ENCODE results near the gene AREL1.

Gene AREL1

GRCh38 chr14:74615735-74616134 lies 97.1 kb downstream of the AREL1 start:
- Histone ChIP-seq H3K4me1 (ENCODE audit: control extremely low read depth in 1 of 4, control insufficient read depth in 4 of 4, insufficient read depth in 4 of 4, low read length in 3 of 4) (peaks cover 7 to 60% (median 46%) of the 10 kb centered on the region in 4 experiments), H3K27me3 (replicated peaks in 2 of 5; ENCODE audit: control insufficient read depth in 4 of 5, insufficient read depth in 5 of 5, low read length in 4 of 5) (peaks cover 0 to 22% (median 4%) of the 10 kb centered on the region in 5 experiments), H3K36me3 (ENCODE audit: control insufficient read depth in 4 of 4, insufficient read depth in 4 of 4, low read length in 3 of 4) (no peaks in the 10 kb centered on the region), H3K27ac (ENCODE audit: insufficient read depth in 1 of 2, low read depth in 1 of 2, low read length in 2 of 2, poor library complexity in 1 of 2, severe bottlenecking in 2 of 2) (no peak overlapping the region), H3K9me3 (ENCODE audit: control extremely low read depth in 1 of 5, control insufficient read depth in 4 of 5, insufficient read depth in 2 of 5, low read depth in 1 of 5, low read length in 4 of 5) (no peaks in the 10 kb centered on the region), H3K4me3 (ENCODE audit: control insufficient read depth in 1 of 7, extremely low read depth in 1 of 7, insufficient read depth in 4 of 7, low read depth in 2 of 7, low read length in 6 of 7) (no peak overlapping the region)
- WGBS (ENCODE audit: insufficient coverage) = 98% methylated on average over 14 of the region's 14 CpGs
- ChIA-PET POLR2A (interaction anchor here (0.6 kb wide), 1 partner anchor 104 kb away, joined by 5 read pairs; no protein-coding TSS in a partner anchor), CTCF (interaction anchor here (0.6 to 5.6 kb wide), 9 partner anchors 9 to 239 kb away, joined by 3 to 41 read pairs (median 4); no protein-coding TSS in a partner anchor)
- DNase-seq = no peak

GRCh38 chr14:74614508-74615495 lies 98.1 kb downstream of the AREL1 start:
- Histone ChIP-seq H3K9me3 (ENCODE audit: control extremely low read depth in 1 of 5, control insufficient read depth in 4 of 5, insufficient read depth in 2 of 5, low read depth in 1 of 5, low read length in 4 of 5) (no peaks in the 10 kb centered on the region), H3K27ac (ENCODE audit: insufficient read depth in 1 of 2, low read depth in 1 of 2, low read length in 2 of 2, poor library complexity in 1 of 2, severe bottlenecking in 2 of 2) (no peak overlapping the region), H3K27me3 (replicated peaks in 2 of 5; ENCODE audit: control insufficient read depth in 4 of 5, insufficient read depth in 5 of 5, low read length in 4 of 5) (peaks cover 0 to 29% (median 7%) of the 10 kb centered on the region in 5 experiments), H3K4me3 (ENCODE audit: control insufficient read depth in 1 of 7, extremely low read depth in 1 of 7, insufficient read depth in 4 of 7, low read depth in 2 of 7, low read length in 6 of 7) (no peak overlapping the region), H3K36me3 (ENCODE audit: control insufficient read depth in 4 of 4, insufficient read depth in 4 of 4, low read length in 3 of 4) (no peaks in the 10 kb centered on the region), H3K4me1 (ENCODE audit: control extremely low read depth in 1 of 4, control insufficient read depth in 4 of 4, insufficient read depth in 4 of 4, low read length in 3 of 4) (peaks cover 7 to 51% (median 39%) of the 10 kb centered on the region in 4 experiments)
- DNase-seq = no peak
- WGBS (ENCODE audit: insufficient coverage) = 94% methylated on average over 7 of the region's 8 CpGs
- ChIA-PET CTCF (interaction anchor here (0.6 to 5.6 kb wide), 8 partner anchors 10 to 240 kb away, joined by 3 to 41 read pairs (median 4); no protein-coding TSS in a partner anchor), POLR2A (interaction anchor here (0.7 kb wide), 1 partner anchor 52 kb away, joined by 3 read pairs; no protein-coding TSS in a partner anchor)

- Histone ChIP-seq H3K27ac (ENCODE audit: insufficient read depth in 1 of 2, low read depth in 1 of 2, low read length in 2 of 2, poor library complexity in 1 of 2, severe bottlenecking in 2 of 2) (no peak overlapping the region), H3K4me1 (ENCODE audit: control extremely low read depth in 1 of 4, control insufficient read depth in 4 of 4, insufficient read depth in 4 of 4, low read length in 3 of 4) (peaks cover under 1 to 44% (median 30%) of the 10 kb centered on the region in 4 experiments), H3K36me3 (ENCODE audit: control insufficient read depth in 4 of 4, insufficient read depth in 4 of 4, low read length in 3 of 4) (no peaks in the 10 kb centered on the region), H3K4me3 (ENCODE audit: control insufficient read depth in 1 of 7, extremely low read depth in 1 of 7, insufficient read depth in 4 of 7, low read depth in 2 of 7, low read length in 6 of 7) (no peak overlapping the region), H3K27me3 (replicated peaks in 2 of 5; ENCODE audit: control insufficient read depth in 4 of 5, insufficient read depth in 5 of 5, low read length in 4 of 5) (peaks cover 0 to 29% (median 7%) of the 10 kb centered on the region in 5 experiments), H3K9me3 (ENCODE audit: control extremely low read depth in 1 of 5, control insufficient read depth in 4 of 5, insufficient read depth in 2 of 5, low read depth in 1 of 5, low read length in 4 of 5) (no peaks in the 10 kb centered on the region)
- CTCF ChIA-PET = interaction anchor here (0.7 to 6.2 kb wide), 13 partner anchors 11 to 492 kb away, joined by 3 to 92 read pairs (median 3); no protein-coding TSS in a partner anchor
- POLR2A ChIA-PET = no interaction called here
- no peak for DNase-seq
- 91% methylated on average over 14 of the region's 16 CpGs for WGBS (ENCODE audit: insufficient coverage)
Measured at GRCh38 chr14:74613211-74613914, 99.5 kb downstream of the AREL1 start.

- ChIA-PET POLR2A (no interaction called here), CTCF (interaction anchor here (0.7 to 6.2 kb wide), 17 partner anchors 10 to 493 kb away, joined by 3 to 92 read pairs (median 4); no protein-coding TSS in a partner anchor)
- 6% methylated on average over 54 of the region's 69 CpGs for WGBS (ENCODE audit: insufficient coverage)
- H3K9me3 ChIP-seq (ENCODE audit: control extremely low read depth in 1 of 5, control insufficient read depth in 4 of 5, insufficient read depth in 2 of 5, low read depth in 1 of 5, low read length in 4 of 5) = no peaks in the 10 kb centered on the region
- H3K4me3 ChIP-seq (ENCODE audit: control insufficient read depth in 1 of 7, extremely low read depth in 1 of 7, insufficient read depth in 4 of 7, low read depth in 2 of 7, low read length in 6 of 7) = peak overlapping the region; percentile 54 to 81 (median 68)
- no peaks in the 10 kb centered on the region for H3K36me3 ChIP-seq (ENCODE audit: control insufficient read depth in 4 of 4, insufficient read depth in 4 of 4, low read length in 3 of 4)
- peaks cover 0 to 35% (median 22%) of the 10 kb centered on the region in 4 experiments for H3K4me1 ChIP-seq (ENCODE audit: control extremely low read depth in 1 of 4, control insufficient read depth in 4 of 4, insufficient read depth in 4 of 4, low read length in 3 of 4)
- H3K27me3 ChIP-seq (replicated peaks in 2 of 5; ENCODE audit: control insufficient read depth in 4 of 5, insufficient read depth in 5 of 5, low read length in 4 of 5) = peaks cover 0 to 29% (median 7%) of the 10 kb centered on the region in 5 experiments
- H3K27ac ChIP-seq (ENCODE audit: insufficient read depth in 1 of 2, low read depth in 1 of 2, low read length in 2 of 2, poor library complexity in 1 of 2, severe bottlenecking in 2 of 2) = no peak overlapping the region
- DNase-seq = peak; percentile 81 to 89 (median 89)
Measured at GRCh38 chr14:74612350-74613021, 100.4 kb downstream of the AREL1 start.

- Histone ChIP-seq H3K4me1 (ENCODE audit: control extremely low read depth in 1 of 4, control insufficient read depth in 4 of 4, insufficient read depth in 4 of 4, low read length in 3 of 4) (peaks cover 0 to 29% (median 20%) of the 10 kb centered on the region in 4 experiments), H3K4me3 (ENCODE audit: control insufficient read depth in 1 of 7, extremely low read depth in 1 of 7, insufficient read depth in 4 of 7, low read depth in 2 of 7, low read length in 6 of 7) (peak within 1 kb of the TSS; percentile 54 to 81 (median 68)), H3K27me3 (replicated peaks in 2 of 5; ENCODE audit: control insufficient read depth in 4 of 5, insufficient read depth in 5 of 5, low read length in 4 of 5) (peaks cover 0 to 29% (median 7%) of the 10 kb centered on the region in 5 experiments), H3K27ac (ENCODE audit: insufficient read depth in 1 of 2, low read depth in 1 of 2, low read length in 2 of 2, poor library complexity in 1 of 2, severe bottlenecking in 2 of 2) (no peak within 1 kb of the TSS), H3K9me3 (ENCODE audit: control extremely low read depth in 1 of 5, control insufficient read depth in 4 of 5, insufficient read depth in 2 of 5, low read depth in 1 of 5, low read length in 4 of 5) (no peaks in the 10 kb centered on the region), H3K36me3 (ENCODE audit: control insufficient read depth in 4 of 4, insufficient read depth in 4 of 4, low read length in 3 of 4) (no peaks in the 10 kb centered on the region)
- POLR2A ChIA-PET = interaction anchor here (0.5 to 1.5 kb wide), 2 partner anchors 192 to 1559 kb away, joined by 3 to 4 read pairs; no protein-coding TSS in a partner anchor
- peak in 1 of 3 donors; percentile 49 for DNase-seq
- under 1% methylated on average over 66 of the region's 70 CpGs for WGBS (ENCODE audit: insufficient coverage)
- CTCF ChIA-PET = interaction anchor here (0.7 to 6.2 kb wide), 13 partner anchors 9 to 198 kb away, joined by 3 to 92 read pairs (median 4); no protein-coding TSS in a partner anchor
Measured at GRCh38 chr14:74611650-74612349, 101.1 kb downstream of the AREL1 start, which contains the start of gene LTBP2. Gene LTBP2 (minus strand): TSS chr14:74612237. CDS start chr14:74611944, 293 bp downstream.
